Stimulated activated CD4-positive, alpha-beta T cell treated with anti-CD3 and anti-CD28 coated beads, Interleukin-4, amount 100 ng/mL, for 1 hour (primary cell): ENCODE measurements around the gene PHOSPHO1.
"Not testable (repeated sequence)": the region's sequence is repeated elsewhere in the genome, so short reads cannot be mapped to it uniquely, and the experiment has no call there.

ENCODE experiments used
- DNase-seq: peaks from one replicate; pipeline ENCODE4 v3.0.0-alpha.2; 2020

The PHOSPHO1 gene

GRCh38 chr17:49230636-49231562 lies at the start of gene PHOSPHO1:
Gene PHOSPHO1, minus strand, starts transcription at chr17:49230787. Its CDS starts 4,096 bp downstream, at chr17:49226691.
- DNase-seq = peak; percentile 86

- no peak for DNase-seq
Measured at GRCh38 chr17:49280061-49280460, 49.5 kb upstream of the PHOSPHO1 start.

GRCh38 chr17:49279263-49280015 lies 48.9 kb upstream of the PHOSPHO1 start:
- not testable (repeated sequence) for DNase-seq

- no peak for DNase-seq
Measured at GRCh38 chr17:49278076-49278475, 47.5 kb upstream of the PHOSPHO1 start.

- DNase-seq = no peak
Measured at GRCh38 chr17:49277638-49278037, 47.1 kb upstream of the PHOSPHO1 start.

GRCh38 chr17:49275981-49276380 lies 45.4 kb upstream of the PHOSPHO1 start:
- not testable (repeated sequence) for DNase-seq

- DNase-seq = no peak
Measured at GRCh38 chr17:49269356-49269755, 38.8 kb upstream of the PHOSPHO1 start.

- DNase-seq = no peak
Measured at GRCh38 chr17:49267912-49268311, 37.3 kb upstream of the PHOSPHO1 start.

GRCh38 chr17:49266233-49266632 lies 35.6 kb upstream of the PHOSPHO1 start:
- DNase-seq = no peak

- DNase-seq = not testable (repeated sequence)
Measured at GRCh38 chr17:49261540-49261939, 31.0 kb upstream of the PHOSPHO1 start.

GRCh38 chr17:49260817-49261291 lies 30.3 kb upstream of the PHOSPHO1 start:
- peak; percentile 41 for DNase-seq

- peak; percentile 67 for DNase-seq
Measured at GRCh38 chr17:49260011-49260816, 29.6 kb upstream of the PHOSPHO1 start.

- no peak for DNase-seq
Measured at GRCh38 chr17:49259663-49260010, 29.1 kb upstream of the PHOSPHO1 start.

- DNase-seq = no peak
Measured at GRCh38 chr17:49258394-49258793, 27.8 kb upstream of the PHOSPHO1 start.

- no peak for DNase-seq
Measured at GRCh38 chr17:49255125-49255524, 24.5 kb upstream of the PHOSPHO1 start.

- DNase-seq = no peak
Measured at GRCh38 chr17:49254066-49254465, 23.5 kb upstream of the PHOSPHO1 start.

- DNase-seq = no peak
Measured at GRCh38 chr17:49252148-49252695, 21.6 kb upstream of the PHOSPHO1 start.

GRCh38 chr17:49249890-49250522 lies 19.4 kb upstream of the PHOSPHO1 start:
- no peak for DNase-seq

- DNase-seq = no peak
Measured at GRCh38 chr17:49249292-49249794, 18.8 kb upstream of the PHOSPHO1 start.

GRCh38 chr17:49247944-49248343 lies 17.4 kb upstream of the PHOSPHO1 start:
- DNase-seq = no peak

- no peak for DNase-seq
Measured at GRCh38 chr17:49244839-49245238, 14.3 kb upstream of the PHOSPHO1 start.

- no peak for DNase-seq
Measured at GRCh38 chr17:49242813-49243212, 12.2 kb upstream of the PHOSPHO1 start.
